ENCODE measurements around the gene PLAAT2. TPM values are rescaled to one million over a fixed set of nuclear protein-coding genes. Genes with fewer than 3 reads are reported as not detected.

The PLAAT2 gene
- total RNA-seq, 1 experiment from 2014 or later, result 0.58 TPM

GRCh38 chr11:63567044-63567840 lies 4.1 kb upstream of the PLAAT2 start:
- no peak for TF ChIP-seq CTCF (IDR thresholded peaks at IDR 0.05; ENCODE audit: unreplicated experiment)
- Mint-ChIP-seq H3K36me3 (ENCODE audit: insufficient read depth, unreplicated experiment) (peaks cover 6% of the 10 kb centered on the region), H3K27ac (ENCODE audit: low read depth, unreplicated experiment) (peak overlapping the region; percentile 98), H3K9me3 (ENCODE audit: unreplicated experiment) (peaks cover 8% of the 10 kb centered on the region), H3K4me3 (ENCODE audit: unreplicated experiment) (no peak overlapping the region), H3K27me3 (ENCODE audit: insufficient read depth, unreplicated experiment) (no peaks in the 10 kb centered on the region), H3K4me1 (ENCODE audit: insufficient read depth, unreplicated experiment) (peaks cover 45% of the 10 kb centered on the region)
- POLR2A ChIA-PET, result interaction anchor here (0.6 to 4.2 kb wide), 12 partner anchors 10 to 903 kb away, joined by 3 to 23 read pairs (median 4); partner anchors contain the start of genes ATL3, PLAAT4 and RTN3
- no TSS peak for BruUV-seq (replicated peaks)
- DNase-seq (ENCODE audit: unreplicated experiment), result peak; percentile 82
- CTCF ChIA-PET, result interaction anchor here (1.2 to 5.7 kb wide), 5 partner anchors 14 to 89 kb away, joined by 3 to 30 read pairs (median 4); no protein-coding TSS in a partner anchor
- intact Hi-C loops (cut with micrococcal nuclease), result no loop called here

- TF ChIP-seq CTCF (IDR thresholded peaks at IDR 0.05; ENCODE audit: unreplicated experiment), result no peak
- Mint-ChIP-seq H3K4me3 (ENCODE audit: unreplicated experiment) (peak overlapping the region; percentile 27), H3K27me3 (ENCODE audit: insufficient read depth, unreplicated experiment) (no peaks in the 10 kb centered on the region), H3K9me3 (ENCODE audit: unreplicated experiment) (no peaks in the 10 kb centered on the region), H3K4me1 (ENCODE audit: insufficient read depth, unreplicated experiment) (peaks cover 60% of the 10 kb centered on the region), H3K36me3 (ENCODE audit: insufficient read depth, unreplicated experiment) (peaks cover 6% of the 10 kb centered on the region), H3K27ac (ENCODE audit: low read depth, unreplicated experiment) (peak overlapping the region; percentile 98)
- CTCF ChIA-PET, result interaction anchor here (5.7 kb wide), 1 partner anchor 87 kb away, joined by 30 read pairs; no protein-coding TSS in a partner anchor
- peak; percentile 59 for DNase-seq (ENCODE audit: unreplicated experiment)
- POLR2A ChIA-PET, result interaction anchor here (0.7 to 4.2 kb wide), 8 partner anchors 11 to 1018 kb away, joined by 3 to 23 read pairs (median 3); partner anchors contain the start of genes AHNAK, ATL3, PLAAT4 and RTN3
- no TSS peak for BruUV-seq (replicated peaks)
- intact Hi-C loops (cut with micrococcal nuclease), result no loop called here
These were observed 1.7 kb upstream of the PLAAT2 start for GRCh38 chr11:63564784-63565350.

GRCh38 chr11:63564056-63564774 lies 1.0 kb upstream of the PLAAT2 start:
- POLR2A ChIA-PET, result interaction anchor here (1.0 to 4.2 kb wide), 7 partner anchors 10 to 117 kb away, joined by 3 to 23 read pairs (median 3); partner anchors contain the start of genes ATL3, PLAAT4 and RTN3
- no peak for TF ChIP-seq CTCF (IDR thresholded peaks at IDR 0.05; ENCODE audit: unreplicated experiment)

More at GRCh38 chr11:63564056-63564774, 1.0 kb upstream of the PLAAT2 start:
- H3K9me3 Mint-ChIP-seq (ENCODE audit: unreplicated experiment), result no peaks in the 10 kb centered on the region
- peaks cover 60% of the 10 kb centered on the region for H3K4me1 Mint-ChIP-seq (ENCODE audit: insufficient read depth, unreplicated experiment)
- no peaks in the 10 kb centered on the region for H3K27me3 Mint-ChIP-seq (ENCODE audit: insufficient read depth, unreplicated experiment)
- H3K4me3 Mint-ChIP-seq (ENCODE audit: unreplicated experiment), result peak overlapping the region; percentile 27
- intact Hi-C loops (cut with micrococcal nuclease), result no loop called here
- BruUV-seq (replicated peaks), result no TSS peak
- H3K27ac Mint-ChIP-seq (ENCODE audit: low read depth, unreplicated experiment), result peak overlapping the region; percentile 98
- CTCF ChIA-PET, result interaction anchor here (5.7 kb wide), 1 partner anchor 86 kb away, joined by 30 read pairs; no protein-coding TSS in a partner anchor
- peaks cover 6% of the 10 kb centered on the region for H3K36me3 Mint-ChIP-seq (ENCODE audit: insufficient read depth, unreplicated experiment)
- DNase-seq (ENCODE audit: unreplicated experiment), result no peak

All from MCF 10A (cell line).